A549 treated with AZD9567 at 1 μM for 4 hours (cell line): ENCODE results near the gene CXCL11. TPM values are rescaled to one million over a fixed set of nuclear protein-coding genes. Genes with fewer than 3 reads are reported as not detected.

Experiments used
- total RNA-seq: library from RNA; stranded (reverse); fragments of 200-300 nt; extraction: Qiagen RNA extraction; gene quantifications from 5 replicates; pipeline ENCODE4 v1.2.3, GENCODE V29; 2022; ENCODE audit not compliant: insufficient read depth

Gene CXCL11
- total RNA-seq, result 0.17 to 0.37 TPM (median 0.26 TPM) in 4 of 5 replicates, not detected in the other

GRCh38 chr4:76035799-76036380 is at the start of gene CXCL11:
CXCL11 (minus strand) TSS chr4:76036070; CDS start chr4:76035987, 83 bp downstream.

GRCh38 chr4:76074468-76074867 is 38.6 kb upstream of the CXCL11 start, which contains the start of gene ART3:
ART3 (plus strand) TSS chr4:76074709; CDS start chr4:76075890, 1,181 bp downstream.

GRCh38 chr4:76023389-76023788 is 12.5 kb downstream of the CXCL11 start, which contains the start of gene CXCL10:
CXCL10 (minus strand) TSS chr4:76023497; CDS start chr4:76023431, 66 bp downstream.

GRCh38 chr4:76007089-76007862 is 28.6 kb downstream of the CXCL11 start, which contains the start of gene CXCL9:
CXCL9 (minus strand) TSS chr4:76007509; CDS start chr4:76007449, 60 bp downstream.

Other genes starting within 250 kb of the CXCL11 start
- gene PPEF2, start 133.6 kb downstream of the CXCL11 start, total RNA-seq, result 0.02 TPM in 1 of 5 replicates, not detected in the others
- gene NAAA, start 95.1 kb downstream of the CXCL11 start, total RNA-seq, result 23.1 to 25.5 TPM (median 23.5 TPM) in 5 replicates
- gene SDAD1, start 45.1 kb downstream of the CXCL11 start, total RNA-seq, result 15.7 to 19.1 TPM (median 15.7 TPM) in 5 replicates
- not detected in 5 replicates for gene CXCL9, start 28.6 kb downstream of the CXCL11 start, total RNA-seq
- gene CXCL10, start 12.6 kb downstream of the CXCL11 start, total RNA-seq, result 0.09 TPM in 1 of 5 replicates, not detected in the others
- not detected in 5 replicates for gene ART3, start 38.6 kb upstream of the CXCL11 start, total RNA-seq
- 28.7 to 31.7 TPM (median 28.9 TPM) in 5 replicates for gene NUP54, start 112.3 kb upstream of the CXCL11 start, total RNA-seq
- 44.6 to 54.4 TPM (median 51.4 TPM) in 5 replicates for gene SCARB2, start 177.8 kb upstream of the CXCL11 start, total RNA-seq
- gene FAM47E, start 215.7 kb upstream of the CXCL11 start, total RNA-seq, result 0.07 to 0.41 TPM (median 0.24 TPM) in 4 of 5 replicates, not detected in the other